Measurements from ENCODE around the gene LAMA3. TPM values are rescaled to one million over a fixed set of nuclear protein-coding genes. Genes with fewer than 3 reads are reported as not detected.

LAMA3 gene
- total RNA-seq, 2 experiments from 2014 or later, result 0.04 to 0.17 TPM

DNA sequence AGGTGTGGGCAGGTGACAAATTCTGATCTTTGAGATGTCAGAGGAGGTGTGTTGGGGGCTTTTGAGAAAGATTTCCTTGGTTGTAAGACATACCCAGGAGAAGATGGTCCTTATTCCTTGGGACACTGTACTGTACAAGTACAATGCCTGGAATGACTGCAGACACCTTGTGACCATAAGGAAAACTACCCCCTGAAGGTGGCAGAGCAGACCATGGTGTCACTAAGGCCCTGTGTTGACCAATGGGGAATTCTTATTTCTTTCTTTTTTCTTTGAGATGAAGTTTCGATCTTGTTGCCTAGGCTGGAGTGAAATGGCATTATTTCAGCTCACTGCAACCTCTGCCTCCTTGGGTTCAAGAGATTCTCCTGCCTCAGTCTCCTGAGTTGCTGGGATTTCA, 22.1 kb upstream of the LAMA3 start:
- POLR2A ChIA-PET, result no interaction called here
- CTCF ChIA-PET, result no interaction called here

DNA sequence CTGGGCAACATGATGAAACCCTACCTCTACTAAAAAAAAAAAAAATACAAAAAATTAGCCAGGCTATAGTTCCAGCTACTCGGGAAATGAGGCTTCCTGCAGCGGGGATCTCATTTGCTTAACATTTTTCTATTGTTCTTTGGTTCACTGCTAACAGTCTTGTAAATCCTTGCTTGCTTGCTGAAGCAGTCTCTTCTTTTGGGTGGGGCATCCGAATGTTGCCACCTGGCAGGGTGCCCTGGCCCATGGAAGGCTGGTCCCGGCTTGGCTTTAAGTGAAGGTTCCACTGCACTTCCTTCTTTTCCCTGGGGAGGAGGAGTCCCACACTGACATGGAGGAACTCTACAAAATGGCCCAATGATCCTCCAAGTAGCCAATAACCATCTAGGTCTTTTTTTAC, 20.5 kb upstream of the LAMA3 start:
- ChIA-PET POLR2A (no interaction called here), CTCF (no interaction called here)

DNA sequence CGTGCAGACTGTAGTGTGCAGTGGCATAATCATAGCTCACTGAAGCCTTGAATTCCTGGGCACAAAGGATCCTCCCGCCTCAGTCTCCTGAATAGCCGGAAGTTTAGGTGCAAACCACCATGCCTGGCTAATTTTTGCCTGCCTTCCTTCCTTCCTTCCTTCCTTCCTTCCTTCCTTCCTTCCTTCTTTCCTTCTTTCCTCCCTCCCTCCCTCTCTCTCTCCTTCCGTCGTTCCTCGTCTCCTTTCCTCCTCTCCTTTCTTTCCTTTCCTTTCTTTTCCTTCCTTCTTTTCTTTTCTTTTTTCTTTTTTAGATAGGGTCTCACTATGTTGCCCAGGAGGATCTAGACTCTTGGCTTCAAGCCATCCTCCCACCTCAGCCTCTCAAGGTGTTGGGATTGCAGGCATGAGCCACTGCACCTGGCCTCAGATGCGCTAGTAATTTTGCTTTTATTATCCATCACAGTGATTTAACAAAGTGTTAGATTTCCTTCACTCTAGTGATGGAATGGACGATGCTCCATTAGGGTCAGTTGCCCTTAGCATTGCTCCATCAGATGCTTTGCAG, 20.0 kb upstream of the LAMA3 start:
- ChIA-PET POLR2A (no interaction called here), CTCF (no interaction called here)

DNA sequence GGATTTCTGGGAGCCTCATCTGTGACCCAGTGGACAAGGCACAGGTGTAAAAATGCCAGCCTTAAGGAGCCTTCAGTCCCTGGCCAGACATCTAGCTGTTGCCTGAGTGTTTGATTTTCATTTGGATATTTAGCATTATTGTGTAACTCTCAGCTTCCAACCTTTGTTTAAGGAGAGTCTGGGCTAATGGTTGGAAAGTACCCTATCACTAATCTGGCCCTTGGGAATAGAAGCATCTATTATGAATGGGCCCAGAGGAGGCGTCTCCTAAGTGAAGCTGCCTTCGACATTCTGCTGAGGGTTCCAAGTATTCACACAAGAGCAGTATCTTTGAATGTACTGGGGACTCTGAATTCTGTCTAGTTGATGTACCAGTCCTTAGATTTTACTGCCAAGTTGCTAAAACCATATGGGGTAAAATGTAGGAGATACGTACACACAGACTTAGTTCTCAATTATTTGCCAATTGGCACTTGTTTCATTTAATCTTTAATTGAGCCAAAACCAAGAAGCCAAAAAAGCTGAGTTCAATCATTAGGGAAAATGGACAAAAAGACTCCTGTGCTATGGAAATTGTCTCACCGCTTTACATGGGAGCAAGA, 19.3 kb upstream of the LAMA3 start:
- CTCF ChIA-PET, result no interaction called here
- POLR2A ChIA-PET, result no interaction called here

DNA sequence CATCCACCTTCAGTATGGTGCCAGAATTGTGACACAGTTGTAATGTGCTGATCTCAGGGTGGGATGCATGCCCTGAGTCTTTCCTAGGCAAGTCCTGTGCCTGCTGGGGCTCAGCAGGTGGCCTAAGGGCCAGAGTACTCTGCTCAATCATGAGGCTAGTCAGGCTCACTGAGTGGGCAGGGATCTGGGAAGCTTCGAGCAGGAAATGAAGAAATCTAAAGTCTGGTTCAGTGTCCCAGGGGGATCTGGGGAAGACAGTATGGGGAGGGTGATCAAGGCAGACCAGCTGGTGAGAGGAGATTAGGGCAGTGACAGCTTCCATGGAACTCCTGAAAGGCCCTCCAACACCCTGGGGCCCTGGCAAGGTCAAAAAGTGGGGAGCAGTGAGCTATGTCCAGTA, 17.7 kb upstream of the LAMA3 start:
- ChIA-PET POLR2A (no interaction called here), CTCF (no interaction called here)

DNA sequence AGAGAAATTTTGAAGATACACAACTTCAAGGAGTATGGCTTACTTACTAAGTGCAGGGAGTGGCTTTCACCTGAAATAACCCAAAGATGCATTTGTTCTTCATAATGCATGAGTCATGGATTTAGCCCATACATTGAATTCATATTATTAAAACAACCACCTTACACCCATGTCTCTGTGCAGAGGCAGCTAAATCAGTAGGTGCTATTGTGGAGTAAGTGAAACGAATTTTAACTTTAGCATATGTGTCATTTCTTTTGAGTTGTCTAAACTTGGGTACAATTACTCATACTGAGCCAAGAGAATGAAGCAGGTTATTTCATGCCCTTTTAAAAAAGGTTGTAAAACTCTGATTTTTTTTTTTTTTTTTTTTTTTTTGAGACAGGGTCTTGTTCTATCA, 15.5 kb upstream of the LAMA3 start:
- ChIA-PET POLR2A (no interaction called here), CTCF (interaction anchor here (0.8 kb wide), 1 partner anchor 9 kb away, joined by 5 read pairs; no protein-coding TSS in a partner anchor)

DNA sequence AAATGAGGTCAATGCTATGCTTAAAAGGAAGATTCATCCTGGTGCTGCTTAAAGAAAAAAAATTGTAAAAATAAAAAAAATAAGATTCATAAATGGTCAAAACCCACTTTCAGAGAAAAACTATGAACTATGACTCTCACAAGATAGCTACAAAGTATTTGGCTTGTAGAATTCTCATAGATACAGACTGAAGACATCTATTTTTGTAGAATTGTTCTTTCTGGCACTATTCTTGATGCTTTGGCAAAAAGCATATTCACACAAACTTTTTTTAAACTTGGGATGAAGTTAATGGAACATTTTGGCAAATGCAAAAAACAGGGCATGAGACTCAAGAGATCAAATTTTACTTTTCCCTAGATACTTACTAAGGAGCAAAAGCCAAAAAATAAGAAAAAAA, 14.0 kb upstream of the LAMA3 start:
- CTCF ChIA-PET, result no interaction called here
- POLR2A ChIA-PET, result no interaction called here

DNA sequence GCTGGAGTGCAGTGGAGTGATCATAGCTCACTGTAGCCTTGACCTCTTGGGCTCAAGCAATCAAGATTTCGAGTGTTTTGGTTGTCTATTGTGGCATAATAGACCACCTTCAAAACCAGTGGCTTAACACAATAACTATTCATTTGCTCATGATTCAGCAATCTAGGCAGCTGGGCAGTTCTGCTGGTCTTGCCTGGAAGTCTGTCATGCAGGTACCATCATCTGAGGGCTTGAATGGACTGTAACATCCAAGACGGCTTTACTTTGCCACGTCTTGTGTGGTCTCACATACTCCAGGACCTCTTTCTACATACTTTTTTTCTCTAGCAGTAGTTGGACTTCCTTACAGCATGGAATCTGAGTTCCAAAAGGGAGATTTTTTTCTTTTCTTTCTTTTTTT, 13.4 kb upstream of the LAMA3 start:
- ChIA-PET POLR2A (no interaction called here), CTCF (no interaction called here)

DNA sequence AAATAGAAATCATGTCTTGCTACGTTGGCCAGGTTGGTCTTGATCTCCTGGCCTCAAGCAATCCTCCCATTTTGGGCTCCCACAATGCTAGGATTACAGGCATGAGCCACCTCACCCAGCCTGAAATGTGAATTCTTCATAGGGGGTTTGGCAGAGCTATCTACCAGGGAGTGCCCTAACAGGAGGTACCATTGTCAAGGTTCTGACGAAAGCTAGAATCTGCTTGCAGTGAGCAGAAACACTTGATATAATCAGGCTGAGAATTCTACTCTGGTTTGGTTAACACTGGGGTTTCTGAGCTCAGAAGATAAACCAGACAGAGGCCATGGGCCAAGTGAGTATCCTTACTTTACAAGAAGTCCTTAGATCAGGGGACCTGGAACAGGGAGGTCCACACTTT, 7.2 kb upstream of the LAMA3 start:
- CTCF ChIA-PET, result interaction anchor here (0.7 kb wide), 1 partner anchor 8 kb away, joined by 5 read pairs; no protein-coding TSS in a partner anchor

DNA sequence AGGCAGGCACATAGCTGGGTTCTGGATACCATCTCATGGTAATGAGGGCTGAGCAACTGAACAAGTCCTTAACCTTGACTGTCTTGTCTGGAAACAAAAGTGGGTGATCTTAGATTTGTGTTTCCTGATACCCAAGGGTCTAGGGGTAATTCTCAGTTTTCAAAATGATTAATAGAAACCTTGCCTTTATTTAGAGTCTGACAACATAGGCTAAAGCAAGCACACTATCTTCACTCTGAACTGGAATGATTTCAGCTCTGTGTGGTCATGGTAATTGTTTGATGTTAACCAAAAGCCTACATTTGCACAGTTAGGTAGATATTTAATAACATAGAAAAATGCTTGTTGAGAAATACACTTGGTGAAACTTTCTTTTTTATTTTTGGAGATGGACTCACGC, 6.8 kb upstream of the LAMA3 start:
- POLR2A ChIA-PET, result interaction anchor here (0.6 kb wide), 1 partner anchor 194 kb away, joined by 3 read pairs; no protein-coding TSS in a partner anchor
- CTCF ChIA-PET, result interaction anchor here (0.7 kb wide), 1 partner anchor 9 kb away, joined by 5 read pairs; no protein-coding TSS in a partner anchor

More for the DNA sequence above, 7.2 kb upstream of the LAMA3 start:
- POLR2A ChIA-PET, result interaction anchor here (0.6 kb wide), 1 partner anchor 193 kb away, joined by 3 read pairs; no protein-coding TSS in a partner anchor

DNA sequence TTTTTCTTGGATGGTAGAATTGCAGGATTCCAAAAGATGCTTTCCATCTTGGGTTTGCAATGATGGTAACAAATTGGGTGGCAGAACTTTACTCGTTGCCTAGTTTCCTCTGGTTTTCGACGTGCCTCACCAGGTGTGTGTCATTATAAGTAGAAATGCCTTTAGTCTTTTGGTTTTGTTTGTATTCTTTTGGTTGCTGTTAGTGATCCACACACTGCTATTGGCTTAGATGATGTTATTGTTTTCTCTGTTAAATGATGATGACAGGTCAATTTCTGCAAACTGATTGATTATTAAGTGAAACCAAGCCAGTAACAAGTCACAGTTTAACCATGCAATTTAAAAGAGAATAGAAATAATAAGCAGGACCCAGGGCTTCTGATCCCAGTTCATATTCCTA, 6.1 kb upstream of the LAMA3 start:
- CTCF ChIA-PET, result no interaction called here
- POLR2A ChIA-PET, result no interaction called here

DNA sequence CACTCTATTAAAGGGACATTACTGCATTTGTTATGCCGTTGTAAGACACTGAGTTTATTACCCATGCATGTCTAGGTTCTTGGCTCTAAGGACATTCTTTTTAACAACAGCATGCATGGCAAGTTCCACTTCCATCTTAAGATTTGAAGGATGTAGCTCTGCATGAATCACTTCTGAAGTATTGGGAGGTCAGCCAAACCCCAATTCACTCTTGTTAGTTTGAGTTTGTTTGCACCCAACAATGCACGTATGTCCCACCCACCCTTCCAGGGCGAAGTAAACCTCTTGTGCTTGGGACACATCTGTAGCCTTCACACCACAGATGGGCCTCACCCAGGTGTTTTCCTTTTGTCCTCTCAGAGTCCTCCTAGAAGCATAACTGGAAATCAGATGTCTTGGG, 5.6 kb upstream of the LAMA3 start:
- ChIA-PET CTCF (no interaction called here), POLR2A (no interaction called here)

DNA sequence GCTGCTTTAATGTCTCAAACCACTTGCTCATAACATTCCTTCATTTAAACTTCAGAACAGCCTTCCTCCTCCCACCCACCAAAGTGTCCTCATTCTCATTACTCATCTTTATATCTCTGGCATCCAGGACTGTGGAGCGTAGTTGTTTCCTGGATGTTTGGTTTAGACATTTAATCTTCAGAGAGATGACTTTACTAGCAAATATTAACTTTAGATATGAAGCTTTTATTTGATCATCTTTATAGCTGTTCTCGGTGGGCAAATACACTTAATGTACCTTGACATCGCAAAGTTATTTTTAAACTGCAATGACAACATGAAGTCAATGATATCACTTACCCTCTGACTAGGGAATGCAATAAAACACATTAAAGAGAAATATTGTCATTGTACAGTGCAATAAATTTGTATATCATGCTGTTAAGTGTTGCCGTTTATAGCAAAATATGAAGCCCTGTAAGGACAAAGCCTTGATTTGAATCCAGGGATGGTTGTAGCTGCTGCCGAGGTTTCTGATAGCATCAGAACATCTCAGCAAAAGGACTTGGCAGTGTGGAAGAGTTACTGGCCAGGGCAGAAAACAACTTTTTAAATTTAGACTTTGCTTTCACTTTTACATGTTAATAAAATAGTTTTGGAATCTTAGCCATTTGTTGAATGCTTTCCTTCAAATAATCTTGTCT, 4.6 kb upstream of the LAMA3 start:
- ChIA-PET CTCF (interaction anchor here (0.6 kb wide), 1 partner anchor 135 kb away, joined by 3 read pairs; no protein-coding TSS in a partner anchor), POLR2A (interaction anchor here (0.6 kb wide), 1 partner anchor 30 kb away, joined by 4 read pairs; no protein-coding TSS in a partner anchor)

DNA sequence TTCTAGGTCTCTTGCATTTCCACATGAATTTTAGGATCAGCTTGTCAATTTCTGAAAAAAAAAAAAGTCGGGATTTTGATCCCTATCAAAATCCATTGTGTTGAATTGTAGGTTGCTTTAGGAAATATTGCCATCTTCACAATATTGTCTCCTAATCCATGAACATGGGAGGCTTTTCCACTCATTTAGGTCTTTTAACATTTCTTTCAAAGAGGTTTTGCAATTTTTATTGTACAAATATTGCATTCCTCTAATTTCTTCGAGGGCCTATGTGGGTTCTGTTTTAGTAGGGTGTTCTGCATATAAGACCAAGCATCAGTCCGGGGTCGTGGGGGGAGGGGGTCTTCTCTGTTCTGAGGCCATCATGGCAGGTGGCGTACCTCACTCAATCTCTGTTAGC, 725 bp upstream of the LAMA3 start:
- ChIA-PET CTCF (no interaction called here), POLR2A (interaction anchor here (0.5 kb wide), 1 partner anchor 27 kb away, joined by 4 read pairs; no protein-coding TSS in a partner anchor)

DNA sequence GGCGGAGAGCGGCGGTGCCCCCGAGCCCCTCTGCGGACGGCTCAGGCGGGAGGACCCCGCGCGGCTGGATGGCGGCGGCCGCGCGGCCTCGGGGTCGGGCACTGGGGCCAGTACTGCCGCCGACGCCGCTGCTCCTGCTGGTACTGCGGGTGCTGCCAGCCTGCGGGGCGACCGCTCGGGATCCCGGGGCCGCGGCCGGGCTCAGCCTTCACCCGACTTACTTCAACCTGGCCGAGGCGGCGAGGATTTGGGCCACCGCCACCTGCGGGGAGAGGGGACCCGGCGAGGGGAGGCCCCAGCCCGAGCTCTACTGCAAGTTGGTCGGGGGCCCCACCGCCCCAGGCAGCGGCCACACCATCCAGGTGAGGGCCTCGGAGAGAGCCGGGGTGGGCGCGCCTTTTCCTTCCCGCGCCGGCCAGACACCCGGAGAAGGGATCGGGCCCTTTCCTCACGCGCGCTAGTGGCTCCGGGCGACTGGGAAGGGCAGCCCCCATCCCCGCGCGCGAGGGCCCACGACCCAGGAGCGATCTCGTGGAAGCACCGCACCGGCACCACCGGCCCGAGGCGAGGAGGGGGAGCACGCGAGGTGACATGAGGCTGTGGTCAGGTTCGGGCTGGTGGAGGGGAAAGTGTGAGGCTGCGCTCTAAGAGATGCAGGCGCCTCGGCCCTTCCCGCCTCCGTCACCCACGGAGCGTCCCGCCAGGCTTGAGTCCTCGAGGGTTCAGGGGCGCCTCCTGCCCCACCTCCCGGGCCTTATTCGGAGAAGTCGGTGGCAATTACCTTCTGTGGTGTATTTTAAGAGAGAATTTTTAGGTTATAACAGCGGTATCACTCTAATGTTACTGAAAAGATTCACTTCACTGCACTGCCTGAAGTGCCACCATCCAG, 607 bp downstream of the LAMA3 start:
- ChIA-PET CTCF (no interaction called here), POLR2A (no interaction called here)

DNA sequence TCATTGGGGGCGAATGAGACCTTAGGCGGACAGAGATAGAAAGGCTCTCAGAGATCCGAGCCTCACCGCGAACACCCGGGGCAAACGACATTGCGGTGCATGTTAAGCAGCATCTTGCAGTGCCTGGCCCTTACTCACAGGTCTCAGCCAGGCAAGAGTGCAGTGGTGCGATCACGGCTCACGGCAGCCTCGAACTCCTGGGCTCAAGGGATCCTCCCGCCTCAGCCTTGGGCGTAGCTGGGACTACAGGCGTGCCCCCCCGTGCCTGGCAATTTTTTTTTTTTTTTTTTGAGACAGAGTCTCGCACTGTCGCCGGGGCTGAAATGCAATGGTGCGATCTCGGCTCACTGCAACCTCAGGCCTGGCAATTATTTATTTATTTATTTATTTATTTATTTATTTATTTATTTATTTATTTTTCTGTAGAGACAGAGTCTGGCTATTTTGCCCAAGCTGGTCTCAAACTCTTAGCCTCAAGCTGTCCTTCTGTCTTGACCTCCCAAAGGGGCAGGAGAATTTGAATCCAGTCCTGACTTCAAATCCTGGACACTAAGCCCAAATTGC, 1.3 kb downstream of the LAMA3 start:
- ChIA-PET POLR2A (no interaction called here), CTCF (interaction anchor here (0.6 to 0.7 kb wide), 2 partner anchors 36 to 41 kb away, joined by 3 to 7 read pairs; no protein-coding TSS in a partner anchor)

DNA sequence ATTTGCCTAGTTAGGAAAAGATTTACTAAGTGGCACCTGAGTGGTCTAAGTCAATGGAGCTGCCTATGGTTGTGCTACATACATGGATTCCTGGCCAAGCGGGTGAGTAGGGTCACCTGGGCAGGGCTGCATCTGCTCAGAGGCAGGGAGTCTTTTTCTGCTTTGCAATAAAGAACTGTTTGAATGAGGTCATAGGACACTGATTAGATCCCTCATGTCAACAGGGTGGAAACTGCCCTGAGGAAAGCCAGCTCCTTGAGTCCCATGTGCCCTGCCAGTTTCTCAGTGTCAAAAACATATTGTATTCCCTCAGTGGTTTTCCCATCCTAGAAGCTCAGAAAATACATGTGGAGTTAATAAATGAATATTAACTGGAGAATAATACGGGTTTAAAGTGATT, 4.6 kb downstream of the LAMA3 start:
- CTCF ChIA-PET, result no interaction called here
- POLR2A ChIA-PET, result no interaction called here

DNA sequence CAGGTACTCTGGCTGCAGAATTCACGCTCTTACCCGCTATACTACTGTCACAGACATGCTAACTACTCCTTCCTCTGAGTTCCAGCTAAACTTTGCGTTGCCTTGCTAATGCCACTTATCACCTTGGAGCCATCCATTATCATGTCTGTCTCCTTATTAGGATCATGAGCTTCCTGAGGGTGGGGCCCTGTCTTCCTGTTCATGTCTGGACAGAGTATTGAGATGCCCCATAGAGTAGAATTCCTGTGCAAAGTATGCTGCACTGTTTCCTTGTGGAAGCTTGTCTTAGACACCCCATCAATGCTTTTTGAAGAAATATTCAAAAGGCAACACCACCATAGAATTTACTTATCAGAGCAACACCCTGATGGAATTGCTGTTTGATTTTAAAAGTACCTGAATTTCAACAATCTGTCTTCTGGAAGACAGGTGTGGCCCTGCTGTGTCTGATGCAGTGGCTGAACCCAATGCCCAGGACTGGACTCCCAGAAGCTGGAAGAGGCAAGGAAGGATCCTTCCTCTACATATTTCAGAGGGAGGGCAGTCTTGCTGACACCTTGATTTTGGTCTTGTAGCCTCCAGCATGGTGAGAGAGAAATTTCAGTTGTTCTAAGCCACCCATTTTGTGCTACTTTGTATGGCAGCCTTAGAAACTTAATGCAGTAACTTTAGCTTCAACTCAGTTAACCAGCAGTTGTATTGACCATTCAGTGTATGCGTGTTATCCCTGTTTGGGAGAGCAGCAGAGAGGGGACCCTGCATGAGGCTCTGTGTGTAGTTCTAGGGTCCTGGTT, 5.6 kb downstream of the LAMA3 start:
- POLR2A ChIA-PET, result no interaction called here

DNA sequence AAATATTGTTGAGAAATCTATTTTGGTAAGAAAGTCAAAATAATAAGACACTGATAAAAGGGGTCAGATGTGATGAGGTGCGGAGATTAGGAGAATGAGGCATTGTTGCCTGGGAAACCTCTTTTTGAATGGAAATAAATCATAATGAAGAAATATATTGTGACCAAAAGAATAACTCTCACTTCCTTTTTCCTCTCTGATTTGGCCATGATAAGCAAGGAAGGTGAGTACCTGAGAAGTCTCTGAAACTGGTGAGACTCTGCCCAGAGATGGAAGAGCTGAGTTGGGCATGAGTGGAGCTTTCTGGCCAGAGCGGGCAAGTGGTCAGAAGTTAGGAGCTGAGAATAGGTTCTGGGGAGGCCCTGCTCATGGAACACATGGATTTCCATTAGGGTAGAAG, 11.8 kb downstream of the LAMA3 start:
- POLR2A ChIA-PET, result no interaction called here
- CTCF ChIA-PET, result no interaction called here

More for the DNA sequence above, 5.6 kb downstream of the LAMA3 start:
- CTCF ChIA-PET, result interaction anchor here (1.3 kb wide), 1 partner anchor 224 kb away, joined by 4 read pairs; no protein-coding TSS in a partner anchor

Data from activated CD8-positive, alpha-beta memory T cell treated with anti-CD3 and anti-CD28 coated beads for 36 hours (primary cell).